Measurements from ENCODE around the gene GADD45G. TPM values are rescaled to one million over a fixed set of nuclear protein-coding genes. Genes with fewer than 3 reads are reported as not detected.

GADD45G gene
- total RNA-seq, 1 experiment from 2014 or later = 7.7 TPM

GRCh38 chr9:89639961-89640360 lies 35.1 kb downstream of the GADD45G start:
- no peaks in the 10 kb centered on the region for H3K79me1 ChIP-seq (ENCODE audit: insufficient read depth, low read depth, low read length, poor library complexity, severe bottlenecking)
- no peak overlapping the region for H3K14ac ChIP-seq (ENCODE audit: insufficient read depth, low read length)
- no peak overlapping the region for H3K4me2 ChIP-seq (ENCODE audit: insufficient read depth, insufficient read length, low read length)
- no peak overlapping the region for H3K18ac ChIP-seq (ENCODE audit: insufficient read length, low read depth, low read length)
- no peak overlapping the region for H2AFZ ChIP-seq (ENCODE audit: low read length)
- no peak overlapping the region for H2BK5ac ChIP-seq (ENCODE audit: insufficient read length, low read length)
- no peak overlapping the region for H3T11ph ChIP-seq (ENCODE audit: low read length)
- H3K79me2 ChIP-seq (ENCODE audit: insufficient read depth, low read length) = no peaks in the 10 kb centered on the region
- H3K27me3 ChIP-seq (ENCODE audit: insufficient read depth, low read length) = no peaks in the 10 kb centered on the region
- no peak overlapping the region for H3K56ac ChIP-seq (ENCODE audit: insufficient read length, low read depth, low read length)
- H2BK20ac ChIP-seq (ENCODE audit: low read depth, low read length, poor library complexity, severe bottlenecking) = no peak overlapping the region
- no peaks in the 10 kb centered on the region for H4K20me1 ChIP-seq (ENCODE audit: control insufficient read depth, insufficient read depth, insufficient read length)
- H2BK120ac ChIP-seq (ENCODE audit: low read depth, low read length, poor library complexity, severe bottlenecking) = no peak overlapping the region
- H3K27ac ChIP-seq (ENCODE audit: insufficient read length, low read depth, low read length) = no peak overlapping the region
- H3K4me1 ChIP-seq (ENCODE audit: insufficient read depth, low read length) = no peaks in the 10 kb centered on the region
- Mint-ChIP-seq H3K36me3 (ENCODE audit: insufficient read depth in 1 of 3, low read depth in 3 of 3) (no peaks in the 10 kb centered on the region), H3K4me1 (peaks cover 11 to 19% of the 10 kb centered on the region in 2 experiments), H3K27ac (no peak overlapping the region; a peak in 1 of 7 replicates), H3K27me3 (ENCODE audit: low read depth) (peaks cover 4% of the 10 kb centered on the region), H3K9me3 (no peaks in the 10 kb centered on the region), H3K4me3 (no peak overlapping the region)
- no peak overlapping the region for H4K8ac ChIP-seq (replicated peaks; ENCODE audit: insufficient read length, low read depth, low read length)
- H2BK12ac ChIP-seq (ENCODE audit: insufficient read length, low read depth, low read length) = no peak overlapping the region
- no peak overlapping the region for H3K23ac ChIP-seq (ENCODE audit: insufficient read length, low read depth, low read length)
- no peaks in the 10 kb centered on the region for H3K23me2 ChIP-seq (ENCODE audit: insufficient read length, low read depth, low read length, poor library complexity, severe bottlenecking)
- DNase-seq = no peak
- no peak overlapping the region for H2BK15ac ChIP-seq (ENCODE audit: low read depth, low read length)
- TF ChIP-seq CTCF (conservative IDR thresholded peaks at IDR 0.05) = no peak
- no peak overlapping the region for H3K4ac ChIP-seq (ENCODE audit: low read depth, low read length)
- WGBS (ENCODE audit: extremely low coverage, insufficient read length, low lambda C conversion rate) = no CpG with 5 or more reads among the region's 5 CpGs
- no peak overlapping the region for H3K9ac ChIP-seq (ENCODE audit: extremely low read depth, insufficient read length, low read length)
- H3K9me3 ChIP-seq (ENCODE audit: control insufficient read depth, low read depth, low read length) = no peaks in the 10 kb centered on the region
- H2AK5ac ChIP-seq (ENCODE audit: insufficient read length, low read length) = no peak overlapping the region
- H4K5ac ChIP-seq (ENCODE audit: insufficient read length, low read depth, low read length) = no peak overlapping the region
- H4K91ac ChIP-seq (ENCODE audit: insufficient read length, low read depth, low read length) = no peak overlapping the region
